HG02759 (cell line): ENCODE results near the gene RANBP9.

Experiments
- ATAC-seq: cut with Tn5 transposase; IDR thresholded peaks from one replicate; pipeline ENCODE4 v1.9.1; 2021; ENCODE audit warnings: mild to moderate bottlenecking, moderate library complexity; ENCODE audit not compliant: unreplicated experiment

The RANBP9 gene

DNA sequence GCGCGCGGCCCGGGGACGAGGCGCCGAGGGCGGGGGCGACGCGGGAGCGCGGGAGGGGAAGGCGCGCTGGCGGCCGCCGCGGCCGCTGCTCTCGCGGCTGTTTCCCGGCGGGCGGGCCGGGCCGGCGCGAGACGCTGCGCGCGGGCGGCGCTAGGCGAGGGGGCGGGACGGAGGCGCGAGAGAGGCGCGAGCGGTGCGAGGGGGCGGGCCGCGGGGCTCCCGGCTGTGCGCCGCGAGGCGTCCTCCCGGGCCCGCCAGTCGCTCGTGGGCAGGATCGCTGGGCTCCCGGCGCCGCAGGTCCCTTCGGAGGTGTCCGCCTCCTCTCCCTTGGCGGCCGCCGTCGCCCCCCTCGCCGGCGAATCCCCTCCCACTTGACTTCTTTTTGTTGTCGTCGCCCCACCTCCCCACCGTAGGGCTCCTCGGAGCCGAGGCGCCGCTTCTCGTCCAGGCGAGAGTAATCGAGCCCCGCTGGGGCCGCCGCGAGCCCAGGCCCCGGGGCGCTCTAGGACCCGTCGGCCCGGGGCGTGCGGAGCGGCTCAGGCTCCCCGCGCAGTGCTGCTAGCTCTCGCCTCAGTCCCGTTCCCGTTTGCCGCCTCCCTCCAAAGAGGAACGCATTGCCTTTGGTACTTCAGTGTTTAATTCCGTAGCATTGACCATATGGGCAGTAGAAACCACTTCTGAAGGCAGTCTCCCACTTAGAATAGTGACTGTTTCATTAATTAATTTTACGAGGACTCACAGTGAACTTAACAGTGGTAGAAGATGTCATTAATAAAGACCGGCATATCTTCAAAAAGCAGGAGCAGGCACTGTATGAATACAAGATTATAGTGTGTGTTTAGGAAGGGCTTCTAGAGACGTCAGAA is at the start of gene RANBP9:
RANBP9 (minus strand) TSS at position 103 of the 866 bp plus-strand sequence. CDS start 330 bp downstream, outside the sequence.
- ATAC-seq: peak; percentile 83

DNA sequence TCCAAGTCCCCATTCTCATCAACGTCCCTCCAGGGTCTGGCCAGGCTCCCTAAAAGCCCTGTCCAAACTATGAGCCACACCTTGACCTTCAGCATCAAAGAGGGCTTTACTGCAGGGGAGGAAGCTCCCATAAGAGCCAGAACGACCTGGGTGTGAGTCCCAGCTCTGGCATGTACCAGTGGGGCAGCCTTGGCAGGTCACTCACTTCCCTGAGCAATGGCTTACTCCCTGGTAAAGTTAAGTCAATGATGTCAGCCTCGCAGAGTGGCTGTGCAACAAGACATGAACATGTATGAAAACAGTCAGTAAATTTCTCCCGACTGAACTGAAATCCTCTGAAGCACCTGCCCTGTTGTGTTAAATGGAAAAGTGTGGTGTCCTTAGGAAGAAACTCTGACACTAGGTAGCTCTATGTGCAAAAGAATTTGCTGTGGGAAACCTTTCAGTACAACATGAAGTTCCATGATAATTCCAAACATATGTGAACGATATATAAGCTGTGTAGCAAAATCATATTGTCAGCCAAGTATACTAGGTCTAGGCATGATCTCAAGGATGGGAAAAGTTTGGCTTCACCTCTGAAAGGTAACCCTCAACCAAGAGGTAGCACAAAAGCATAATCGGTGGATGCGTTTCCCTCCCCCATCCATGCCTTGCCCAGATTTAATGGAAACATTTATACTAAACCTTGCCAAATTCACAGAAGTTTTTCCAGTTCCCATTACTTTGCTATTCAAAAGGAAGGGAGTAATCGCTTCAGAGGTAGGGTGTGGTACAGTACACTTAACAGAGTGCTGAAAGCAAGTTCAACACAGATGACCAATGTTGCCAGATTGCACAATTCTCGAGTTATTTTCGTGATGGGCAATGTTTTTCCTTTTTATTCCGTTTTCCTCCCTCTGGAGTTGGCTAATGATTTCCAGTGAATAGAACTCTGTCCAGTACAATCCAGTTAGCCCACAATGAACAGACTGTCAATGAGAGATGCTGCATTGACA is 49.0 kb upstream of the RANBP9 start:
- no peak for ATAC-seq

DNA sequence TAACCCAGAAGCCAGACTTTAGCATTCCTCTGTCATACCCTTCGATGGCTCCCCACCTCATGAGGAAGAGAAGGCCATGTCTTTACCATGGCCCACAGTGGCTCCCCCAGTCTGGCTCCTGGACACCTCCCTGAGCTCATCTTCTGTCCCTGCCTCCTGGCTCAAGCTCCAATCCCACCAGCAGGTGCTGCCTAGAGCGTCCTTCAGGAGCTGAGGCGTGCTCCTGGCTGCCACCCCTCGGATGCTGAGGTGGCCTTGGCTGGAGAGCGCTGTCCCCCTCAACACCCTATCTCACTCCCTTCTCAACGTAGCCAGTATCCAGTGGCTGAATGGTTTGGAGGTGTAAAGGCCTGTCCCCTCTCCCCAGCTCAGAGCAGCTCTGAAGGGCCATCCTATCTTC is 47.4 kb upstream of the RANBP9 start:
- no peak for ATAC-seq

DNA sequence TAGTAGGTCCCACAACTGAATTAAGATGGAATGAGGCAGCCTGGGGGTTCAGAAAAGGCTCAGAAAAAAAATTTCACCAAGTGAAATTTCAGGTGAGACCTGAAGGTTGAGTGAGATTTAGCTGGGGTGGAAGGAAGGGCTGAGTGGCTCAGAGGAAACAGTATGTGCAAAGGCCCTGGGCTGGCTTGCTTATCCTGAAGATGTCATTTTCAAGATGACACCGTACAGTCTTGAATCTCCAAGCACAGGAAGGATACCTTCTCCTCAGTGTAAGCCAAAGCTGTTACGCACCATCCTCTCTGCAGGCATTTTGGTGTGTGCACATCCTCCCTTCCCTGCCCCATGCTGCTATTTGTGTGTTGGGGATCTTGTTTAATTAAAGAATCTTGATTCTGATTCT is 43.0 kb upstream of the RANBP9 start:
- no peak for ATAC-seq

DNA sequence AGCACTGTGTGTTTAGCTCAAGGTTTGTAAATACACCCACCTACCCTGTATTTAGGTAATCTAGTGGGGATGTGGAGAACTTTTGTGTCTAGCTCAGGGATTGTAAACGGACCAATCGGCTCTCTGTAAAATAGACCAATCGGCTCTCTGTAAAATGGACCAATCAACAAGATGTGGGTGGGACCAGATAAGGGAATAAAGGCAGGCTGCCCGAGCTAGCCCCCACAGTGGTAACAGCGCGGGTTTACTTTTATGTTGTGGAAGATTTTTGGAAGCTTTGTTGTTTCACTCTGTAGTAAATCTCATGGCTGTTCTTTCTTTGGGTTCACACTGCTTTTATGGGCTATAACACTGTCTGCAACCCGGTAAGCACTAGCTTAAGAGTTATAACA is 32.1 kb upstream of the RANBP9 start:
- ATAC-seq: no peak

DNA sequence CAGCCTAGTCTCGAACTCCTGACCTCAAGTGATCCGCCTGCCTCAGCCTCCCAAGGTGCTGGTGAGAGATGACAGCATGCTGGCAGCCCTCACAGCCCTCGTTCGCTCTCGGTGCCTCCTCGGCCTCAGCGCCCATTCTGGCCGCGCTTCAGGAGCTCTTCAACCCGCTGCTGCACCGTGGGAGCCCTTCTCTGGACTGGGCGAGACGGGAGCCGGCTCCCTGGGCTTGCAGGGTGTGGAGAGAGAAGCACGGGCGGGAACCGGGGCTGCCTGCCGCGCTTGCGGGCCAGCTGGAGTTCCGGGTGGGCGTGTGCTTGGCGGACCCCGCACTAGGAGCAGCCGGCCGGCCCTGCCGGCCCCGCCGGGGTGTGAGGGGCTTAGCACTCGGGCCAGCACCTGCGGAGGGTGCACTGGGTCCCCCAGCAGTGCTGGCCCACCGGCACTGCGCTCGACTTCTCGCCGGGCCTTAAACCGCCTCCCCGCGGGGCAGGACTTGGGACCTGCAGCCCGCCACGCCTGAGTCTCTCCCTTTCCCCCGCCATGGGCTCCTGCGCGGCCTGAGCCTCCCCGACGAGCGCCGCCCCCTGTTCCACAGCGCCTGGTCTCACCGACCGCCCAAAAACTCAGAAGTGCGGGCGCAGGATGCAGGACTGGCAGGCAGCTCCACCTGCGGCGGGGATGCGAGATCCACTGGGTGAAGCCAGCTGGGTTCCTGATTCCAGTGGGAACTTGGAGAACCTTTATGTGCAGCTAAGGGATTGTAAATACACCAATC is 31.5 kb upstream of the RANBP9 start:
- no peak for ATAC-seq

DNA sequence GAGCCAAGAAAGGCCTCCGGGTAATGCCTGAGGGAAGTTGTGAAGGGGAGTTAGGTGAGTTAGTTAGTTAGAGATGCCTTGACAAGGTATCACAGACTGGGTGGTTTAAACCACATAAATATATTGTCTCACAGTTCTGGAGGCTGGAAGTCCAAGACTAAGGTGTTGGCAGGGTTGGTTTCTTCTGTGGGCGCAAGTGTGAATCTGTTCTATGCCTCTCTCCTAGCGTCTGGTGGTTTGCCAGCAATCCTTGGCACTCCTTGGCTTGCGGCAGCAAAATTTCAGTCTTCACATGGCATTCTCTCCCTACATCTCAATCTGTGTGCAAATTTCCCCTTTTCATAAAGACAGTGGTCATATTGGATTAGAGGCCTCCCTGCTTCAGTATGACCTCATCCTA is 29.7 kb upstream of the RANBP9 start:
- no peak for ATAC-seq

DNA sequence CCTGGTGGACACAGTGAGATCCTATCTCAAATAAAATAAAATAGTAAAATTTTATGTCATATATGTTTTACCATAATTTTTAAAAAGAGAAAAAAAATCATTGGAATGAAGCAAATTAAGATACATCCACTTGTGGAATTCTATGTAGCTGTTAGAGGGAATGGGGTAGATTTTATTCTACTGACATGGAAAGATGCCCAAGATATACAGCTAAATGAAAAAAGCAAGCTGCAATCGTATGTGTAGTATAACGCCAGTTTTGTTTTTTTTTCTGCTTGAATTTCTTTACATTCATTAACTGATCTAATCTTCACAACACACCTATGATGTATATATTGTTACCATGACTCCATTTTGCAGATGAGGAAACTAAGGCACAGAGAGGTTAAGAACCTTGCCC is 23.4 kb upstream of the RANBP9 start:
- no peak for ATAC-seq

DNA sequence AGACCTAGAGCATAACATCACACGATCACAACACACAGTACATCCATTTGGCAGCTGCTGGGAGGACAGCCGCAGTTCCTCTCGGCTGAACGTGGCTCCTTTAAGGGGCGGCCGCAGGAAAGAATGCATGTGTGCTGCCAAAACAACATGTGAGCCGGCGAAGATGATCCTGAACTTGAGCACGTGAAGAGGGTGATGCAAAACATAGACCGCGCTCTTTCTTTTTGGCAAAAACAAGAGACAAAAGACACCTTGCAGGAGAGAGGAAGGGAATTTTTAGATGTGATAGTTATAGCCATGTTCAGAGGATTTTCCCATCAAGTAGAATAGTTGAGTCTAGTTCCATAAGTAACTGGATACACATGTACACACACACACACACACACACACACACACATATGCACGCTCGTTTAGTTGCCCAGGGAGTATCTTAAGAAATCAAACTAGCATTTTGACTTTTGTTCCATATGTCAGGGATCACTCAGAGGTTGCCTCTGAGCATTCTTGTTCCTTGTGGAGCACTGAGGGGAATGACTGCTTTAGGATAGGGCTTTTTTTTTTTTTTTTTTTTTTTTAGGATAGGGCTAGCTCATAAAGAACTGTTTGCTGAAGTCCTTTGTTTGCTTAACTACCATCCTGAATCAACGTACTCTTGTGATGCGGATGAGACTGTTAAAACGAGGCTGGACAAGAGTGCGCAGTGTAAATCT is 21.7 kb upstream of the RANBP9 start:
- no peak for ATAC-seq

DNA sequence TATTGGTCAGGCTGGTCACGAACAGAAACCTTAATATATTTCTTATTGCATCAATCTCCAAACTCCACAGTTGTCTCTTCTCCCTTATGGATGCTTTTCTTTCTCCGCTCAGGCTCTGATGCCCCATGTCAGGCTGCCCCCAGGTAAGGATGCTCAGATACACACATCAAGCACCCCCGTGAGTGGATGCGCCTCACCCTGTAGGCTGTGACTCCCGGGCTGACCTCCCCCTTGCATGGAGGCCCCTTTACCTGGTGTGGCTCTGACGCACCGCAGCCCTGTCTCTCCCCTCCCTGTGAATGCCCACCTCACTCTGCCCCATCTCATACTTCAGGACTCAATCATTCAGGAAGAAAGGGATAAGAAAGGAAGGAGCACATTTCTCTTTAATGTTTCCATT is 19.1 kb upstream of the RANBP9 start:
- no peak for ATAC-seq

DNA sequence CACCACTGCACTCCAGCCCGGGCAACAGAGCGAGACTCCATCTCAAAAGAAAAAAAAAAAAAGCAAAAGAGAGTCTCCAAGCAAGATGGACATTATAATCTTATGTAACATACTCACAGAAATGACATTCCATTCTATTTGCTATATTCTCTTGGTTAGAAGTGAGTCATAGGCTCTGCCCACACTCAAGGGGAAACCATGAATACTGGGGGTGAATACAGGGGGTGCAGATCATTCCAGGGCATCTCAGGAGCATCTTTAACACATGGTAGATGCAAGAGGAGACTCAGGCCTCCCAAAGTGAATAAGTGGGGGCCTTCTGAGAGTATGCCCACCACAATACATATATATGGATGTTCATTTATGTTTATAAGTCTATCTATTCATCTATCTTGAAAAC is 18.3 kb upstream of the RANBP9 start:
- ATAC-seq: no peak

DNA sequence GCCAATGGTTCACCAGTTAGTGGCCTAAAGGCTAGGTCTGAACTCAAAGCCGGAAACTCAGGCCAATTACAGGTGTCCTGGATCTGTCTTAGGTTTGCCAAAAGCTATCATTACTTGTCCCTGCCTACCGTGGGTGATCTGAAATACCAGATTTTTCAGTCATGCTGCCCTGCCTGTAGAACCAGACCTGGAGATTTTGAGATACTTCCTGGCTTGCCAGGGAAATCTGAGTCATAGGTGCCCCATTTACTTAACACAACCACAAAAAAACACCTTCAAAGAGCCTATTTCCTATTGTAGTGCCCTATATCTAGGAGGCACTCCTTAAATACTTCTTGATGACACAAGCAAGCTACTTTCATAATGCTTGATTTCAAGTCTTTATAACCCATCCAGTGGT is 13.9 kb upstream of the RANBP9 start:
- ATAC-seq: no peak

DNA sequence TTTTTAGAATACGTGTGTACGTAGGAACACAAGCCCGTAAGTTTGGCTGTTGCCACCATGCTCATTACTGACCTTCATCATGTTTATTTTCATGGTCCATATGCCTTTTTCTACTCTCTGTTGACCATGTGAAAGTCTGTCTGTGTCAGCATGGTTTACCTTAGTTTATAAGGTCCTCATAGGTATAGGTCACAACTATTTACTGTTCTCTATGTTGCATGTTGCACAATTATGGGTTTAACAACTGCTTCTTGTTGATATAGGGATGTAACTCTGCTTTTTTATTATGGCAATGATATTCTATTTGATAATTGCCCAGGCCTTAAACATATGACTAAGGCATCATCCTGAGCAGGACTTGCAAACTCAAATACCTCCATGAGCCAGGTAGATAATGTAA is 13.4 kb upstream of the RANBP9 start:
- no peak for ATAC-seq

DNA sequence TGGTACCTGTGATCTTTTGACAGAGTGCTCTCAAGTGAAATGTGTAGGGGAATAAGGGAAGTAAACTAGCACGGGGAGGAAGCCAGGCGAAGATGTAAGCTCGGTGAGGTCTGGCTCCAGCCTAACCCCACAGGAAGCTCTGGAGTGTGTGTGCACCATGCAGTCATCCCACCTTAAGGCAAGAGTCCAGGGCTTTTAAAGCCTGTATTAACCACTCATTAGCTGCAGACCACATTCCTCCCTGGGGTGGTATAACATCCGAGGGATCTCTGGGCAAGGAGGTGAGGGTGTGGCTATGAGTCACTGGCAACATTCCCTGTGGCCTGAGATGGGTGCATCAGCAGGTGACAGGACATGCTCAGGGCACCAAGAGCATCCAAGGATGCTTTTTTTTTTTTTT is 12.5 kb upstream of the RANBP9 start:
- ATAC-seq: no peak

DNA sequence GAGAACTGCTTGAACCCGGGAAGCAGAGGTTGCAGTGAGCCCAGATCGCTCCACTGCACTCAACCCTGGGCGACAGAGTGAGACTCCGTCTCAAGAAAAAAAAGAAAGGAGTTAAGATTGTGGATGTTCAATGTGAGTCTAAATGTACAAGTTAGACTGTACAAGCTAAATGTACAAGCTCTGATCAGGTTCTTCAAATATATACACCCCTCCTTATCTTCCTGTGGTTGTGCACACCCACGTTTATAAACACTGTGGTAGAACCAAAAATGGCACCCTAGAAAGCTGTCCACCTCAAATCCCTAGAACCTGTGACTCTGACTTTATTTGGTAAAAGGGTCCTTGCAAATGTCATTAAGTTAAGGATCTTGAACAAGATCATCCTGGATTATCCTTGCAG is 11.2 kb upstream of the RANBP9 start:
- ATAC-seq: no peak

DNA sequence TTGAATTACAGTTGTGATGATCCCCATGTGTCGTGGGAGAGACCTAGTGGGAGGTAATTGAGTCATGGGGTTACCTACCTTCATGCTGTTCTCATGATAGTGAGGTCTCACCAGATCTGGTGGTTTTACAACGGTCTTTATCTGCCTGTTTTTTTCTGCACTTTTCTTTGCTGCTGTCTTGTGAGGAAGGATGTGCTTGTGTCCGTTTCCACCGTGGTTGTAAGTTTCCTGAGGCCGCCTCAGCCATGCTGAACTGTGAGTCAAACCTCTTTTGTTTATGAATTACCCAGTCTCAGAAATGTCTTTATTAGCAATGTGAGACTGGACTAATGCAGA is 6.5 kb upstream of the RANBP9 start:
- no peak for ATAC-seq

DNA sequence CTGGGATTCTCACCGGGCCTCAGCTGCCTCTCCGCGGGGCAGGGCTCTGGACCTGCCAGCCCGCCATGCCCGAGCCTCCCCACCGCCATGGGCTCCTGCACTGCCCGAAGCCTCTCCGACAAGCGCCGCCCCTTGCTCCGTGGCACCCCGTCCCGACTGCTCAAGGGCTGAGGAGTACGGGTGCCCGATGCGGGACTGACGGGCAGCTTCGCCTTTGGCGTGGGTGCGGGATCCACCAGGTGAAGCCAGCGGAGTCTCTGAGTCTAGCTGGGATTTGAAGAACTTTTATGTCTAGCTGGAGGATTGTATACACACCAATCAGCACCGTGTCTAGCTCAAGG is 5.3 kb upstream of the RANBP9 start:
- no peak for ATAC-seq

DNA sequence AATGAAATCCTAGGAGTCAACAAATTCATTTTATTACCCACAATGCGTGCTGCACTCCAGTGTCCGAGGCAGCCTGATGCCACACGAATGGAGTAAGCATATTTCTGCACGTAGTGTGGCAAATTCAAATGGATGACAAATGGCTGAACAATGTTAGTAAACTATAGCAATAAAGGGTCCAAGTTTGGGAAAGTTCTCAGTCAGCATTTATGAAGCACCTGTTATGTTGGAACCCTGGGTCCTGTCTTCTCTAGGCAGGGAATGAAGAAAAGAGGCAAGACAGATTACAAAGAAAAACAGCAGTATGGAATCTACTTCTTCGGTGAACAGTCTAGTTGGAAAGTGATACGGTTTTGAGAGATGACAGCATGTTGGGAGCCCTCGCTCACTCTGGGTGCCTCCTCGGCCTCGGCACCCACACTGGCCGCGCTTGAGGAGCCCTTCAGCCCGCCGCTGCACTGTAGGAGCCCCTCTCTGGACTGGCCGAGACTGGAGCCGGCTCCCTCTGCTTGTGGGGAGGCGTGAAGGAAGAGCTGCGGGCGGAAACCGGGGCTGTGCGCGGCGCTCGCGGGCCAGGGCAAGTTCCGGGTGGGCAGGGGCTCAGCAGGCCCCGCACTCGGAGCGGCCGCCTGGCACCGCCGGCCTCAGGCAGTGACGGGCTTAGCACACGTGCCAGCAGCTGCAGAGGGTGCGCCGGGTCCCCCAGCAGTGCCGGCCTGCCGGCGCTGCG is 4.8 kb upstream of the RANBP9 start:
- ATAC-seq: no peak

DNA sequence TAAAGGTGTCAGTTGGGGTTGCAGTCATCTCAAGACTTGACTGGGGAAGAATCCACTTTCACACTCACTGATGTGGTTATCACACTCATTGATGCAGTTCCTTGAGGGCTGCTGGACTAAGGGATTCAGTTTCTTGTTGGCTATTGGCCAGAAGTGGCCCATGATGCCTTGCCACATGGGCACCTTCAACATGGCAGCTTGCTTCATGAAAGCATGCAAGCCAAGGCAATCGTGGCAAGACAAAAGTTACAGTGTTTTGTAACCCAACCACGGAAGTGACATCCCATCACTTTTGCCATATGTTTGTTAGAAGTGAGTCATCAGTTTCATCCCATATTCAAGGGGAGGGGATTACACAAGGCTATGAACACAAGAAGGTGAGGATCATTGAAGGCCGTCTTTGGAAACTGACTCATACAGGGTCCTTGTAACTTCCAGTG is 3.8 kb upstream of the RANBP9 start:
- no peak for ATAC-seq

DNA sequence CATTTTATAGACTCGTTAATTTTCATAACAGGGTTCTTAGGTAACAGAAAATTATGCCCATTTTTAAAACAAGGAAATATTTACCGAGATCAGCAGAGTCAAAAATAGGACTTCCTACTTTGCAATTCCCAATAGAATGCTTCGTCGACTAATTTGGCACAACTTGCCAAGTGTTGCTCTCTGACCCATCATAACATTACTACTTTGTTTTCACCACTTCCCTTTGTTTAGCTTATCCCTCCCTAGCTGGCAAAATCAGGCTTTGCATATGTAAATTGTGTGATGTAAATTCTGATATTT is 914 bp upstream of the RANBP9 start:
- no peak for ATAC-seq
